SKM-1 treated with dmso at 0.1 percent for 144 hours (cell line): ENCODE measurements around the gene CSPG4.
"Not testable (repeated sequence)": the region's sequence is repeated elsewhere in the genome, so short reads cannot be mapped to it uniquely, and the experiment has no call there.

Experiments
- DNase-seq: peaks from one replicate; lab custom pipeline; 2025; ENCODE audit not compliant: unreplicated experiment; lab: John Stamatoyannopoulos, UW

Gene CSPG4

DNA sequence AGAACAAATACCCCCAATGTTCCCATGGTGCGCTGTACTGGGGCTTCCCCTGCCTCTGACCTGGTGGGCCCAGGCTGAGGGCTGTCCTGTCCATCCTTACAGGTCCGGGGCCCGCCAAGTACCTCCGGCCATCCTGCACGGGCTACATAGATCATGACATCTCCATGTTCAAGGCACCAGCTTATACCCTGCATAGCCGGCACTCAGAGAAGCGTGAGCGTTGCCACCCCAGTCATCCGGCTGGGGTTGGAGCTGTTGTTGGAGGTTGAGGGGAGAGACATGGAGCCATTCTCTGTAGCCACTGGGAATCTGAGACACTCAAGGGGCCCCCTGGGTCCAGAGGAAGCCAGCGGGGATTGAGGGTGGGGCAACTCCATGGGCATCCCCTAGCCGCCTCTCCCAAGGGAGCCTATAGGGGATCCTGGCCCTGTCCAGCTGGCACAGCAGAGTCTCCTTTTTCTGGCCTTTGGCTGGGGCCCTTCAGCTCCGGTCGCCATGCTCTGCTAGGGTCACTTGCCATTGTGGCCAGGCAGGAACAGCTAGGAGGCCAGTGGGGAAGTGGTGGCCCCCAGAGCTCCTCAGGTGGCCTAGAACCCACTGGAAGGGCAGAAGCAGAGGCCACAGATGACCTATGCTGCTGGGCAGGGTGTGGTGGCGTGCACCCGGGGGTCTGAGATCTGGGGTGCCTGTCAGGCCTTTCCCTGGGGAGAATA is 12.5 kb upstream of the CSPG4 start:
- no peak for DNase-seq

DNA sequence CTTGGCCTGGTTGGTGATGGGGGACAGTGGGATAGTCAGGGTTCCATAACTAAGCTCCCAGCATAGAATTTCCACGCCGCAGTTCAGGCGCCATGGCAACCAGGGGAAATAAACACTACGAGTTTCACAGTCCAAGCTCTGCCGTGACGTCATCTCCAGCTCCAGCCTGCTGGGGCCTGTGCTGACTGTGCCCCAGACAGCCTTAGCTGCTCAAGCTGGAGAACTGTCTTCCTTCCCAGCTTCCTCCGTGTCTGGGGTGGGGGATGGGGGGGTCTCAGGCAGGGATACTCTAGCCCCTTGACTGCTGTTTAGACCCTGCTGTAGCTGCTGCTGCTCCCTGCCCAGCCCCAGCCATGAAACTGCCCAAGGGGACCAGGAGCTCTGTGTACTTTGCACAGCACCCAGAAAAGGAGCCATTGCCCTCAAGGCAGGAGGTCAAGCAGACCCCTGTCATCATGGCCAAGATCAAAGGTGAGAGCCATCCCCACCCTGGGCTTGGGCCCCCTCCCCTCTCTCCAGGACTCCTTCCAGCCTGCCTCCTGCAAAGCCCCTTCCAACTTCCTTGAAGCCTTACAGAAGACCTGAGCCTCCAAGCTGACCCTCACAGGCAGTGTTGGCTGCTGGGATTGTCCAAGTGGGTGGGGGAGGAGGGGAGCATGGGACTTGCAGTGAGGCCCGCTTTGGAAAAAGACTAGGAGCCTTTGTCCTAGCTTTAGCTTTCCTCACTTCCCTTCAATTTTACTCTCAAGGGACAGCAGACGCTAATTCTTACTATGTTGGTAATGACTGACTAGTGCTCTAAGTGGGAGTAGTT is 11.4 kb upstream of the CSPG4 start:
- DNase-seq: peak; percentile 6

DNA sequence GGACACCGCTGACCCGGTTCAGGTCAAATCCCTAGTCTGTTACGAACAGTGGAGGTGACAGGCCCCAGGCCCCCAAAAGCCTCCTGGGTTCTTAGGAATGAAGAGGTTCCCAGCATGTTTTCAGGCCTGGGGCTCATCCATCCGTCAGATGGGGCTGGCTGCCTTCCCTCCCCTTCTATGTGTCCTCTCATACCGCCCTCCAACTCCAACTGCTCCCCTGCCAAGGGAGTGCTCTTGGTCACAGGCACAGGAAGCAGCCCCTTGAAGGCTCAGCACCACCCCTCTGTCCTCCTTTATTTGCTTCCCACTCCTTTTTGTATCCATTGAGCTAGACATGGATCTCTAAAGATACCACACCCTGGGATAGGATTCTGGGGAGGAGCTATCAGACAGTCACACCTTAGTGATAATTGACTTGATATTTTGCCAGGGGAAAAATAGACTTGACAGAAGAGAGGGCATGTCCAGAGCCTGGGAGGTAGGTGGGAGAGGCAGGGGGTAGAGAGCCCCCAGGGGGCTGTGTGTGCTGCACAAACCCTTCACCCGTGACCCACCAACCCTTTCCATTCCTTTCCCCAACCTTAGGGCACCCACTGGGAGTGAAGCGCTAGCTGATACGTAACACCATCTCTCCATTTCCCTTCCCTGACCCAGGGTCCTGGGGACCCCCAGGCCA is 10.7 kb upstream of the CSPG4 start:
- DNase-seq: no peak

DNA sequence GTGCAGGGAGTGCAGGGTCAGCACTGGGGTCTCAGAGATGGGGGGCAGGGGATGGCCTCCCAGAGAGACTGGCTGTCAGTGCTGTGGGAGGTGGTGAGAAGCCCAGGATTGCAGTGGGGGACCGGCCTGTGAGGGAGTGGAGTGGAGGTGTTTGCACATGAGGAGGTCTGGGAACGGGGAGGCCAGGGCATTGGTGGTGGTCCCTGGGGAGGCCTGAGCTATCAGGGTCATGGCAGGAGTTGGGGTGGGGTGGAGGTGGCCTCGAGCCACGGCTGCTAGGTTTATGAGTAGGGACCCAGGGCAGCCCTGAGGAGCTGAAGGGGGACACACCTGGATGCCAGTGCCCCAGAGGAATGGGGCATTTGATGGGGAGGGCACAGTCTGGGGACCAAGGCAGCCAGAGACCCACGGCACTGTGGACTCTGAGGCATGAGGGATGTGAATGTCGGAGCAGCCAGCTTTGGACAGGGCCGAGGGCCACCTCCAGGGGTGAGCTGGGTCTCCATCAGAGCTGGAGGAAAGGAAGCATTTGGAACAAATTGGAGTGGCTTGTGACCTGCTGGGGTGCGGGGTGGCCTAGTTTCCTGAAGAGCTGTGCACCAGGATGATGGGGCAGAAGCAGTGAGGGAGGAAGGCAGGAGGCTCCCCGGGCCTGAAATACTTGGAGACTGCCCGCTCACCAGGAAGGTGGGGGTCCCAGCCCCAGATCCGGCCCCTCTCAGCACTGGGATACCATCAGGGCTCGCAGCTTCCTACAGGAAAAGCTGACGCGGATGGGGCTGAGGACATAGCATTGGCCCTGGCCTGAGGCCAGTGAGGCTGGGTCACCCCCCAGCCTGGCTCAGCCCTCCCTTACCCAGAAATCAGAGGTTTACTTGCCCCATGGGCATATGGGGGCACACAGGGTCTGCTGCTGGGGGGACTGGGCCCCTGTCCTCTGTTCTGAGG is 9.5 kb upstream of the CSPG4 start:
- DNase-seq: no peak

DNA sequence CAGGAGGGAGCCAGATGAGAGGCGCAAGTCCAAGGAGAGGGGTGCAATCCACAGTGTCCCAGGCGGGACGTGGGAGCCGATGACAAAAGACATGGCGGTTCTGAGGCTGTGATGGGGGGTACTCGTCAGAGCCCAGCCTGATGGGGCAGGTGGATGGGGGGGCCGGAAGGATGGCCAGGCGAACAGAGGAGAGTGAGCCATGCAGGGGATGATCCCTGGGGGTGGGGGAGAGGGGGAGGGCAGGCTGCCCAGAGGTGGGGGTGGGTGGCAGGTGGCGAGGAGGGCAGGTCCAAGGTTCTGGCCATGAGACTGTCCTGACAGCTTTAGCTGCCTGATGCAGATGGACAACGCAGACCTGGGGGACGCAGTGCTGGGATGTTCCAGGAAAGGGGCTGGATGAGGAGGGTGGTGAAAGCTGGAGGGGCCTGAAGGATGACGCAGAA is 8.9 kb upstream of the CSPG4 start:
- no peak for DNase-seq

DNA sequence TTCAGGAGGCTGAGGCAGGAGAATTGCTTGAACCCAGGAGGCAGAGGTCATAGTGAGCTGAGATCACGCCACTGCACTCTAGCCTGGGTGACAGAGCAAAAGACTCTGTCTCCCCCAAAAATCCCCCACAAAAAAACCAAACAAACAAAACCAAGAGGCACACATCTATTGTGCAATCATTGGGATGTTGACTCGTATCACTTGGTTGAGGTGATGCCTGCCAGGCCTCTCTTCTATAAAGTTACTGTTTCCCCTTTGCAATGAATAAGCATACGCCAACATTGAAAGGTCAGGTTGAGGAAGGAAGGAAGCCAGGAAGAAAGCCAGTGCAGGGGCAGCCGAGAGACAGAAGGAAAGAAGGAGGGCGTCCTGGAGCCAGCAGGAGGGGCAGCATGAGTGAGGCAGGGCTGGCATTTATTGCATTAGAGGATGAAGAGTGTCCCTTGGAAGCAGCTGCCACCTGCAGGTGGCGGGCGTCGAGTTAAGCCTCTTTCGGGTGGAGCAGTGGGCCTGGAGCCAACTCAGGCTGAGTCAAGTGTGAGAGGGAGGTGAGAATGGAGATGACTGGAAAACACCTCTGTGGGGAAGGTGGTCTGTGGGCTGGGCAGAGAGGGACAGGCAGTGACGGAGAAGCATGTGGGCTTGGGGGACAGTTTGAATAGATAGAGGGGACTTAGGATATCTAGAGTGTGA is 8.3 kb upstream of the CSPG4 start:
- DNase-seq: no peak

DNA sequence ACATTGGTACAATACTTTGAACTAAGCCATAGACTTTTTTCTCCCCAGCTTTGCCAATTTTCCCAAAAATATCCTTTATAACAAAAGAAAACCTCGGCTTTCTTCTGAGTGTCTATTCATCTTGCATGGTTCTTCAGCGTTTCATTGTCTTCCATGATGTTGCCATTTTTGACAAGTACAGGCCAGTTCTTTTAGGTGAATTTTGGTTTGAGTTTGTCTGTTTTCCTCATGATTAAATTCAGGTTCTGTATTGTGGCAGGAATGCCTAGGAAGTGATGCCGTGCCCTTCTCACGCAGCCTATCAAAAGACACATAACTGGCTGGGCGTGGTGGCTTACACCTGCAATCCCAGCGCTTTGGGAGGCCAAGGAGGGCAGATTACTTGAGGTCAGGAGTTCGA is 7.6 kb upstream of the CSPG4 start:
- no peak for DNase-seq

DNA sequence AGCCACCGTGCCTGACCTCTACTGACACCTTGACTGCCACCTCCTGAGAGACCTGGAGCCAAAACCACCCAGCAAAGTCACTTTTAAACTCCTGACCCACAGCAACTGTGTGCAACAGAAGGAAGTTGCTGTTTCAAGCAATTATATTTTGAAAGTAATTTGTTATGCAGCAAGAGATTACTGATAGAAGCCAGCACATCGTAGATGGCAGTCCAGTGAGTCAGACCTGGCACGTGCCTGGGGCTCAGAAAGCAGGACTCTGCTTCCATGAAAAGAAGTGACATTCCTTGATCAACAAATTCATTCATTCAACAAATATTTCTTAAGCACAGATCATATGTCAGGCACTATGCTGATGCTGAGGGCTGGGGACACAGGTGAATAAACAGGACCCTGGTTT is 5.7 kb upstream of the CSPG4 start:
- no peak for DNase-seq

DNA sequence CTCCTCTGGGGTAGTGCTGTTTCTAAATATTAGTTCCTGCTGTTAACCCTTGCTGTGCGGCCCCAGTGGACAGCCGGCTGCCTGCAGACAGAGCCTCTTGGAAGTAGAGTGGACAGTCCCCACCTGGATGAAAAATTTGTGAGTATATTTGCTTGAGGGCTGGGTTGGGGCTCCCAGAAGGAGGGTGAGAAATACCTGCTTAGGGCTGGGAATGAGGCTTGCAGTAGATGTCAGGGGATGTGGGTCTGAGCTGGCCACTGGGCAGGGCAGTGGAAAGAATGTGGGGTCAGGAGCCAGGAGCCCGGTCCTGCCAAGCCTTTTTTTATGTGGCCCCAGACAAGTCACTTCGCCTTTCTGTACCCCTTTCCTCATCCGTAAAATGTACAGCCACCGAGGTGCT is 4.4 kb upstream of the CSPG4 start:
- DNase-seq: not testable (repeated sequence)

DNA sequence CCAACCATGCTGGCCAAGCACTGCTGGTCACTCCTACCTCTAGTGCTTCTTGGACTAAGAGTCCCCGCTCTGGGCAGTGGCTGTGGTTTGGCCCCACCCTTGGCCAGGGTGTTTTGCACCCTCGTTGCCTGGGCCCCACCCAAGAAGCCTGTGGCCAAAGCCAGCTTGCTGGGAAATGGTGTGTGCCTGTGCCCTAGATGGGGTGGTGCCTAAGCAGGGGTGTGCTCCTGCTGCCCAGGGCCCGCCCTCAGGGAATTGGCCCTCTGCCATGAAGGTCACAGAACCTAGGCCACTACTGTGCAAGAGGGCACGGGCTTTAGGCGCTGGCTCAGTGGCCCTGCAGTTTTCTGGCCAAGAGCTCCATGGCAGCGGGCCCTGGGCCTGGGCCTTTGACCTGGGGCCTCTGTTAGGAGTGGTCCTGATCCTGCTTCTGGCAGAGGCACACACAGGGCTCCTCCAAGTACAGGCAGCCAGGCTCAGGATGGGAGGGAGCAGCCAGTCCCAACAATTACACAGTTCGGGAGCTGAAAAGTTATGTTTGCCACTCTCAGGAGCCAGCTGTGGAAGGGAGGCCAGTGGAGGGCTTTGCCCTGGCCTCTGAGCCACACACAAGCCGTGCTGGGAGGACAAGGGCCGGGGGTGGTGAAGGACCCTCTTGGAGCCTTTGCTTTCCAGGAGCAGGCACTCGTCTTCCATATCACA is 3.8 kb upstream of the CSPG4 start:
- DNase-seq: not testable (repeated sequence)

DNA sequence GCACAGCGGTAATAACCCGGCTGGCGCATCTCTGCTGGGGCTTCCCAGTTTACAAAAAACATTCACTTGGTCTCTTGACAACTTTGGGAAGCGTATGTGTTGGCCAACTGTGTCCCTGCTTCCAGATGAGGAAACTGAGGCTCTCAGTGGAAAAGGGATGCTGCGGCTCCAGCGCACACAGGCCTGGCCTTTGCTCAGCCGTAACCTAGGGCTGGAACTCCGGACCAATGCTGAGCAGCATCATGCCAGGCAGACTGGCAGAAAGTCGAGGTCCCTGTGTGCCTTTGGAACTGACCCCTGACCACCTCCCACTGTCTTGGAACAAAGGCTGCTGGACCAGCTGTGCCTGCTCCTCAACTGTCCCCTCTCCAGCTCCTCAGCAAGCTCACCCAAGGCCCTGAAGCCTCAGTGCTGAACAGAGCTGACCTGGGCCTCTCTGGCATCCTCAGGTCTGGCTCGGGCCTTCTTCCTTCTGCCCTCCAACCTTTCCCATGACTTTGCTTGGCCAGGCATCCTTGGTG is 2.7 kb upstream of the CSPG4 start:
- not testable (repeated sequence) for DNase-seq

DNA sequence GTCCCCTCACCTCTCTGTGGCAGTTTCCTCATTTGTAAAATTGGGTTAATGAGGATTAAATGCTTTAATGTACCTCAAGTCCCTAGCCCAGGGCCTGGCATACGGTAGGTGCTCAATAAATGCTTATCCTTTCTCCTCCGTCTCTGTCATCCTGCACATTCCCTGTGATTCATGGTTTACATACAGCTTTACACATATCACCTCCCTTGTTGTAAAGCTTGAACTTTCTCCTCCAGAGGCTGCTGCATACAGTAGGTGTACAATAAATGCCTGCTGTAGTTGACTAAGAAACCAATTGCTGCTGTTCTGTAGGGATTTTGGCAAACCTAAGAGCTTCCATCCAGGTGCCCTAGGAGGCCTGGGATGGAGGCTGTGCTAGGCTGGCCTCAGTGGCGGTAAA is 1.5 kb upstream of the CSPG4 start:
- DNase-seq: no peak

DNA sequence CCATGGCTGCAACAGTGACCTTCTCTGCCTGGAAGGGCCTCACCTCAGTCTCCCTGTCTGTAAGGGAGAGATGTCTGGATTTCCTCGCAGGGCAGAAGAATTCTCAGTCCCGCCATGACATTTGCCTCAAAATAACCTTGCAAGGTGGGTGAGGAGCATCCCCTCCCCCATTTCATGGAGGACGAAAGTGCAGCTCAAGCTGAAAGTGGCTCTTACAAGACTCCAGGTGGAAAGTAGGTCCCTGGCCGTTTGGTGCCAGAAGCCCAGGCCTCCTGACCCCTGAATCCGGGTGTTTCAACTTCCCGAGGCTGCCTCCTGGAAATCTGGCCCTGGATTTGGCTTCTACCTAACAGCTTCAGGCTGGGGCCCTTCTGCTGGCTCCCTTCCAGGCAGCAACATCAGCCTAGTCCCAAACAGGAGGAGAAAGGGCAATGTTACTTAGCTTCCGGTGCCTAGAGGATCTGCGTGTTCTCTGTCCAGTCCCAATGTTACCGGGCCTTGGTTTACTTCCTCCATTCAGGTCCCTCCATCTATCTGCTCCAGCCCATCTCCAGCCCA is 769 bp upstream of the CSPG4 start:
- no peak for DNase-seq

DNA sequence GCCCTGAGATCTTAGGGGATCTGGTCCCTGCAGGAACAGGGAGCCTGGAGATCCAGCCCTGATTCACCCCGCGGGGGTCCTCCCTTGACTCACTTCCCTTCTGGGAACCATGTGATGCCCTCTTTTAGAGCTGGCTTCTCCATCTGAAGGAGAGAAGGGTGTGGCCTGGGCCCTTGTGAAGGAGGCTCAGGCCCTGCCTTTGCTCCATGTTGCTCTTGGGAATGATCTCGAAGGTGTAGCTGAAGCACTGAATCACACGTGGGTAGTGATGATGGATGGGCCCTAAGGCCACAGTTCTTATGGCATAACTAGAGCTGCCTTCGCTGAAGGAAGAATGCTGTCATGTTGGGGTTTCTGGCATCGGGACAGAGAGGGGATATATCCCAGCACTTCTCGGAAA is 1.2 kb downstream of the CSPG4 start:
- not testable (repeated sequence) for DNase-seq

DNA sequence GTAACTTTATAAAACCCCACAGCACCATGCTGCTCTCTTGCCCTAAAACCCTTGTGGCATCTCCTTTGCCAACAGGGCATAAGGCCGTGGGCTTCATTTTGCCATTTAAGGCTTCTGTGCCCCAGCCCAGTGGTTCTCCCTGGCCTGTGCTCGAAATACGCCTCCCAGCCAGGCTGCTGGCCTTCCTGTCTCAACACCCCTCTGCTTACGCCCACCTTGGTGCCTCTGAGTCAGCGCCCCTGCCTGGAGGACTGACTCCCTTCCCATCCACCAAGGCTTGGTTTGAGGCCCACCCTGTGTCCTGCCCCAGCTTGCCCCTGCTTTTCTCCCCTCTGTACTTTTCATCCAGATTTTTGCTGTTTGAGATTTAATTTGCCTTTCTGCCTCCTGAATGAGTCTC is 1.8 kb downstream of the CSPG4 start:
- not testable (repeated sequence) for DNase-seq

DNA sequence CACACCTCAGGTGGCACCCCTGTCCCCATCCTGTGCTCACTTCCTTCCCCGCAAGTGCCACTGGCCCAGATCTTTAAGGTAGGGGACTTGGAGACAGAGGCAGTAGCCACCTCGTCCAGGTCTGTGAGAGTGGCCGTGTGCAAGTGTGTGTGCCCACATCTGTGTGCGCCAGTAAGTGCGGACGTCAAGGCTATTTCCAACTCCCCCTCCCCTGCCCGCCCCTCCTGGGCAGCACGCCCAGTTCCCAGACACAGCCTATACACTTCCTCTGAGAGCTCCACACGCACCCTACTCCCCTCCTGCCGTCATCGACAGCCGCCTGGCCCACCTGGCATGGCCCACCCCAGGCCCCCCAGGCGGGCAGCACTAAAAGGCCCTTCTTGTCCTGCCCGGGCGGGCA is 3.2 kb downstream of the CSPG4 start:
- not testable (repeated sequence) for DNase-seq

DNA sequence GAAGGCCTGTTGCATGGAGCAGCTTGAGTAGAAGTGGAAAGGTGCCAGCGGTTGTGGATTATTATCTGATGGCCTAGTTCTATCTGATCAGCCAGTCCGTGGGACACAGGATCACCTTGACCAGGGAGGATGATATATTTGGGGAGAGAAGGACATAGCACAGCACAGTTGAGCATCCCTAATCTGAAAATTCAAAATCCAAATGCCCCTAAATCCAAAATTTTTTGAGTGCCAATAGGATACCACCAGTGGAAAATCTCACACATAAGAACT is 6.0 kb downstream of the CSPG4 start:
- DNase-seq: no peak

DNA sequence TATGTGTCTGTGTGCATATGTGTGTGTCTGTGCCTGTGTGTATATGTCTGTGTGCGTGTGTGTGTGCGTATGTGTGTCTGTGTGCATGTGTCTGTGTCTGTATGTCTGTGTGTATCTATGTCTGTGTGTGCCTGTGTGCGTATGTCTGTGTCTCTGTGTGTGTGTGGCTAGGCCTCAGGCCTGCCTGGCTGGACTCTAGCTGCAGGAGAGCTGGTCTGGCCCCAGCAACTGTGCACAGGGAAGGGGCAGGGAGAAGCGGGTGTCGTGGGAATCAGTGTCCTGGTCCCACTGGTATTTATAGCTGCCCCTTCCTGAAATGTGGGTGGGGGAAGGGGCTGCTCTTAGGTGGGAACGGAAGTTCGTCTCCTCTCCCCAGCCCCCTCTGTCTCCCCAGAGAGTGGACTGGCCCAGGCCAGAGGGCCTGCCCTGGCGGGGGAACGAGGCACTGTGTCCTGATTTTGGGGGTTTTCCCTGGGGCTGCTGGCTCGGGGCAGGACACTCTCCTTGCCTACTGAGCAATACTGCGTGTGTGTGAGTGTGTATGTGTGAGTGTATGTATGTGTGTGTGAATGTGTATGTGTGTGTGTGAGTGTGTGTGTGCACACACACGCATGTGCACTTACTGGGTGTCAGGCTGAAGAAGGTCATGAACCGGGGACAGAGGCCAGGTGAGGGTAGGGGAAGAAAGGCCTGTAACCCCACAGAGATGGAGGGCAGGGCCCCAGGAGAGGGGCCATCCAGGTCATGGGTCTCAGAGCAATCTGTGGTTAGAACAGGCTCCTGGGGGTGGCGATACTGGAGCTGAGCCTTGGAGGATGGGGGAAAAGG is 6.6 kb downstream of the CSPG4 start:
- DNase-seq: no peak
